Measurements from ENCODE around the gene PHF12. TPM values are rescaled to one million over a fixed set of nuclear protein-coding genes. Genes with fewer than 3 reads are reported as not detected.
"Not testable (repeated sequence)": the region's sequence is repeated elsewhere in the genome, so short reads cannot be mapped to it uniquely, and the experiment has no call there.

Gene PHF12
- total RNA-seq, 1 experiment from 2014 or later, result 11.3 TPM

- DNase-seq (ENCODE audit: low spot score), result not testable (repeated sequence)
These were observed 47.8 kb downstream of the PHF12 start for GRCh38 chr17:28903546-28903841.

GRCh38 chr17:28902819-28903545 is 48.3 kb downstream of the PHF12 start, which contains the start of gene DHRS13:
DHRS13 (minus strand) TSS chr17:28903079; CDS start chr17:28902944, 135 bp downstream.
- peak; percentile 86 for DNase-seq (ENCODE audit: low spot score)

GRCh38 chr17:28901866-28902818 is 49.2 kb downstream of the PHF12 start:
- no peak for DNase-seq (ENCODE audit: low spot score)

GRCh38 chr17:28900986-28901726 is 50.2 kb downstream of the PHF12 start:
- no peak for DNase-seq (ENCODE audit: low spot score)

GRCh38 chr17:28899212-28899815 is 52.0 kb downstream of the PHF12 start:
- no peak for DNase-seq (ENCODE audit: low spot score)

GRCh38 chr17:28898527-28898955 is 52.8 kb downstream of the PHF12 start:
- DNase-seq (ENCODE audit: low spot score), result no peak

GRCh38 chr17:28897769-28898526 is 53.4 kb downstream of the PHF12 start:
- DNase-seq (ENCODE audit: low spot score), result no peak

GRCh38 chr17:28896884-28897768 is 54.2 kb downstream of the PHF12 start, which contains the start of gene FLOT2:
FLOT2 (minus strand) TSS chr17:28897733; CDS start chr17:28897574, 159 bp downstream.
- no peak for DNase-seq (ENCODE audit: low spot score)

- DNase-seq (ENCODE audit: low spot score), result no peak
These were observed 54.8 kb downstream of the PHF12 start for GRCh38 chr17:28896491-28896883.

GRCh38 chr17:28895794-28896447 is 55.4 kb downstream of the PHF12 start:
- DNase-seq (ENCODE audit: low spot score), result no peak

- DNase-seq (ENCODE audit: low spot score), result not testable (repeated sequence)
These were observed 57.8 kb downstream of the PHF12 start for GRCh38 chr17:28893248-28894183.

GRCh38 chr17:28892024-28892423 is 59.3 kb downstream of the PHF12 start:
- no peak for DNase-seq (ENCODE audit: low spot score)

- DNase-seq (ENCODE audit: low spot score), result no peak
These were observed 60.1 kb downstream of the PHF12 start for GRCh38 chr17:28891201-28891600.

- no peak for DNase-seq (ENCODE audit: low spot score)
These were observed 61.3 kb downstream of the PHF12 start for GRCh38 chr17:28889996-28890395.

GRCh38 chr17:28888832-28889231 is 62.5 kb downstream of the PHF12 start:
- DNase-seq (ENCODE audit: low spot score), result no peak

- DNase-seq (ENCODE audit: low spot score), result no peak
These were observed 63.3 kb downstream of the PHF12 start for GRCh38 chr17:28887871-28888471.

- DNase-seq (ENCODE audit: low spot score), result no peak
These were observed 65.4 kb downstream of the PHF12 start for GRCh38 chr17:28885951-28886350.

- DNase-seq (ENCODE audit: low spot score), result no peak
These were observed 66.0 kb downstream of the PHF12 start for GRCh38 chr17:28885363-28885762.

All from H4 (cell line).